HG03039 (cell line): ENCODE measurements around the gene USP22.

ENCODE experiments used
- ATAC-seq: cut with Tn5 transposase; IDR thresholded peaks from one replicate; pipeline ENCODE4 v1.9.1; 2021; ENCODE audit warnings: mild to moderate bottlenecking, moderate library complexity; ENCODE audit not compliant: unreplicated experiment

USP22 gene

DNA sequence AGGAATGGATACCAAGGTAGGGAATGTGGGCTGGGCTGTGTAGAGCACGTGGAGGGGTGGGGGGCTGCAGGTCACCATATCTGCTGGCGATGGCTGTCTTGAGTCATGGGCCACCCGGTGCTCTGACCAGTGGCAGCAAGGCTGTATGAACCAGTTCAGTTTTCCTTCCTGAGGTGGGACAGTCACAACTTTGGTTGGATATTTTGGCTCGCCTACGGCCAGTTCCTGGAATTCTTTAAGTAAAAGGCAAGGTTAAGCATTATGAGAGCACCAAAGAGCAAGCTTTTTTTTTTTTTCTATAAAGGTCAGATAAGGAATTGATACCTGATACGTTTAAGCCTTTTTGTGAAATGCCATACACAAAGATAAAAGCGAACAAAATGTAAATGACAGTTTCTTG, 81.9 kb downstream of the USP22 start:
- no peak for ATAC-seq

DNA sequence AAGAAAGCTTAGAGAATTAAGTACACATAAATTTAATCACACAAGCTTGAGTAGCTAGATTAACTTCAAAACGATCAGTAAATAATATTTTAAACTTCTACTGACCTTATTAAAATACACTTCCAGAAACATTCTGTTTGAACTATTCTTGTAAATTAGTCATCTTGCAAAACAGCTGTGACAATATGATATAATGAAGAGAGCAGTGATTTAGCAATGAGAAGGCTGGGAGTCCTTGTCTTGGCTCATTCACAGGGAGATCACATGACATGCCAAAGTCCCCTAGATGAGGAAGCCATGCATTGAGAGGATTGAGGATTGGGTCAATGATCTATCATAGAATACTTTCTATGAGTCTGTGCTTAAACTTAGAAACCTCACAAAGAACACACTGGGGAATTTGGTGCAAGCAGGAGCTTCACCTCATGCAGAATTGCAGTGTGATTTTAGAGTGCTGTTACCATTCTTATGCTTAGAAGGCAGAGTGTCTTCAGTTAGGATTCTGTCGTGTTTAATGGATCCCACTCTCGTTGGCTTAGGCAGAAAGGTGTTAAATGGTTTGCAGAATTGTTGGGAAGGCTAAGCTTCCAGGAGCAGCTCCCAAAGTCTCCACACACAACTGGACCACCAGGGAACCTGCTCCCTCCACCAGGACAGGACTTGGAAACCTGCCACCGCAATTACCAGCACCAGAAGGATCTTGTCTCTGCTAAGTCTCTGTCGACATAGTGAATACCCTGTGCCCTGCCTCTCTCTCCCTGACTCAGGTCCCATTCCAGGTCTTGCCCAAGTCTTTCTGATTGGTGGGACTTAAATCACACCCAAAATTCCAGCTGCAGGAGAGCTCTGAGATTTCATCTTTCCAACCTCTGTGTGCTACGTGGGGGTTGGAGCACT, 87.1 kb downstream of the USP22 start:
- no peak for ATAC-seq

GRCh38 chr17:20954794-20955193, 88.0 kb downstream of the USP22 start:
- ATAC-seq: no peak

GRCh38 chr17:20952183-20952582, 90.6 kb downstream of the USP22 start:
- ATAC-seq: no peak
